H9 (cell line): ENCODE results near the gene GFRA1. TPM values are rescaled to one million over a fixed set of nuclear protein-coding genes. Genes with fewer than 3 reads are reported as not detected.

Experiments used
- DNase-seq: peaks from one replicate; pipeline ENCODE4 v3.0.0-alpha.2; 2017
- H2AFZ ChIP-seq: one replicate; pipeline ENCODE4 v1.6.1; 2013; ENCODE audit warnings: mild to moderate bottlenecking, low read length, control low read depth, moderate library complexity
- H2AK5ac ChIP-seq: 2 replicates; pipeline ENCODE4 v1.6.1; 2013; ENCODE audit warnings: low read length, control low read depth, mixed read lengths; ENCODE audit not compliant: insufficient read length
- H2BK120ac ChIP-seq: one replicate; pipeline ENCODE4 v1.6.1; 2013; ENCODE audit warnings: low read depth, mild to moderate bottlenecking, low read length, control low read depth, inconsistent platforms; ENCODE audit not compliant: poor library complexity, severe bottlenecking
- H2BK12ac ChIP-seq: 2 replicates; pipeline ENCODE4 v1.6.1; 2013; ENCODE audit warnings: low read length, control low read depth, mixed read lengths, low read depth; ENCODE audit not compliant: insufficient read length
- H2BK15ac ChIP-seq: 2 replicates; pipeline ENCODE4 v1.6.1; 2013; ENCODE audit warnings: low read depth, low read length, control low read depth
- H2BK20ac ChIP-seq: one replicate; pipeline ENCODE4 v1.6.1; 2013; ENCODE audit warnings: low read depth, mild to moderate bottlenecking, low read length, control low read depth, inconsistent platforms; ENCODE audit not compliant: poor library complexity, severe bottlenecking
- H2BK5ac ChIP-seq: 2 replicates; pipeline ENCODE4 v1.6.1; 2013; ENCODE audit warnings: low read length, control low read depth, mixed read lengths; ENCODE audit not compliant: insufficient read length
- H3K14ac ChIP-seq: 2 replicates; pipeline ENCODE4 v1.6.1; 2013; ENCODE audit warnings: low read length, control low read depth; ENCODE audit not compliant: insufficient read depth
- H3K18ac ChIP-seq: 2 replicates; pipeline ENCODE4 v1.6.1; 2013; ENCODE audit warnings: low read depth, mild to moderate bottlenecking, mixed read lengths, low read length, control low read depth; ENCODE audit not compliant: insufficient read length
- H3K23ac ChIP-seq: 2 replicates; pipeline ENCODE4 v1.6.1; 2013; ENCODE audit warnings: low read length, control low read depth, mixed read lengths, low read depth; ENCODE audit not compliant: insufficient read length
- H3K23me2 ChIP-seq: 2 replicates; pipeline ENCODE4 v1.6.1; 2013; ENCODE audit warnings: low read depth, mild to moderate bottlenecking, mixed read lengths, low read length, control low read depth; ENCODE audit not compliant: insufficient read length, poor library complexity, severe bottlenecking
- H3K27ac ChIP-seq: 2 replicates; pipeline ENCODE4 v1.5.1; 2013; ENCODE audit warnings: low read length, control low read depth, mixed read lengths, low read depth; ENCODE audit not compliant: insufficient read length
- H3K27me3 ChIP-seq: 2 replicates; pipeline ENCODE4 v1.6.1; 2013; ENCODE audit warnings: low read length, control low read depth, inconsistent platforms; ENCODE audit not compliant: insufficient read depth
- H3K4ac ChIP-seq: 2 replicates; pipeline ENCODE4 v1.6.1; 2013; ENCODE audit warnings: low read depth, mild to moderate bottlenecking, control low read depth, inconsistent platforms, low read length, moderate library complexity
- H3K4me1 ChIP-seq: 2 replicates; pipeline ENCODE4 v1.6.1; 2013; ENCODE audit warnings: low read length, control low read depth, inconsistent platforms; ENCODE audit not compliant: insufficient read depth
- H3K4me2 ChIP-seq: 2 replicates; pipeline ENCODE4 v1.6.1; 2013; ENCODE audit warnings: low read length, control low read depth, mixed read lengths; ENCODE audit not compliant: insufficient read length, insufficient read depth
- H3K56ac ChIP-seq: 2 replicates; pipeline ENCODE4 v1.6.1; 2013; ENCODE audit warnings: low read depth, mild to moderate bottlenecking, mixed read lengths, low read length, control low read depth; ENCODE audit not compliant: insufficient read length
- H3K79me1 ChIP-seq: 2 replicates; pipeline ENCODE4 v1.6.1; 2013; ENCODE audit warnings: low read depth, mild to moderate bottlenecking, moderate library complexity, low read length, control low read depth, inconsistent platforms; ENCODE audit not compliant: insufficient read depth, poor library complexity, severe bottlenecking
- H3K79me2 ChIP-seq: 2 replicates; pipeline ENCODE4 v1.6.1; 2013; ENCODE audit warnings: low read length, control low read depth, inconsistent platforms; ENCODE audit not compliant: insufficient read depth
- H3K9ac ChIP-seq: 2 replicates; pipeline ENCODE4 v1.6.1; 2013; ENCODE audit warnings: low read length, control low read depth, mixed read lengths; ENCODE audit not compliant: insufficient read length; ENCODE audit errors: extremely low read depth
- H3K9me3 ChIP-seq: one replicate; pipeline ENCODE4 v1.6.1; 2013; ENCODE audit warnings: low read depth, low read length, inconsistent platforms; ENCODE audit not compliant: control insufficient read depth
- H3T11ph ChIP-seq: one replicate; pipeline ENCODE4 v1.6.1; 2013; ENCODE audit warnings: mild to moderate bottlenecking, low read length, control low read depth, inconsistent platforms
- H4K20me1 ChIP-seq: one replicate; pipeline ENCODE4 v1.6.1; 2013; ENCODE audit not compliant: control insufficient read depth, insufficient read length, insufficient read depth
- H4K5ac ChIP-seq: 2 replicates; pipeline ENCODE4 v1.6.1; 2013; ENCODE audit warnings: low read depth, mild to moderate bottlenecking, mixed read lengths, low read length, control low read depth; ENCODE audit not compliant: insufficient read length
- H4K8ac ChIP-seq: replicated peaks from 2 replicates; pipeline ENCODE4 v1.6.1; 2013; ENCODE audit warnings: low read length, control low read depth, mixed read lengths, low read depth; ENCODE audit not compliant: insufficient read length
- H4K91ac ChIP-seq: 2 replicates; pipeline ENCODE4 v1.6.1; 2013; ENCODE audit warnings: low read depth, mild to moderate bottlenecking, moderate library complexity, mixed read lengths, low read length, control low read depth; ENCODE audit not compliant: insufficient read length
- H3K27ac Mint-ChIP-seq, 3 experiments: 2 replicates in 2 of 3; 3 replicates in 1 of 3; pipeline ENCODE4 v1.8.0; 2020 to 2021; ENCODE audit warnings: mixed read lengths in 3 of 3, mild to moderate bottlenecking in 1 of 3, moderate library complexity in 1 of 3
- H3K27me3 Mint-ChIP-seq: 2 replicates; pipeline ENCODE4 v1.8.0; 2021; ENCODE audit warnings: low read depth, mild to moderate bottlenecking, moderate library complexity, mixed read lengths
- H3K36me3 Mint-ChIP-seq, 3 experiments: 2 replicates in 2 of 3; 3 replicates in 1 of 3; pipeline ENCODE4 v1.8.0; 2020 to 2021; ENCODE audit warnings: low read depth in 3 of 3, mixed read lengths in 3 of 3; ENCODE audit not compliant: insufficient read depth in 1 of 3
- H3K4me1 Mint-ChIP-seq, 2 experiments: 2 replicates each; pipeline ENCODE4 v1.8.0; 2020; ENCODE audit warnings: mixed read lengths in 2 of 2
- H3K4me3 Mint-ChIP-seq, 2 experiments: 2 replicates in 1 of 2; 3 replicates in 1 of 2; pipeline ENCODE4 v1.8.0; 2020 to 2021; ENCODE audit warnings: mild to moderate bottlenecking in 2 of 2, mixed read lengths in 2 of 2, moderate library complexity in 1 of 2
- H3K9me3 Mint-ChIP-seq, 2 experiments: 2 replicates in 1 of 2; 3 replicates in 1 of 2; pipeline ENCODE4 v1.8.0; 2020; ENCODE audit warnings: mild to moderate bottlenecking in 2 of 2, mixed read lengths in 2 of 2, moderate library complexity in 1 of 2
- WGBS: extraction: QIAGEN DNeasy Blood & Tissue Kit; methylation state at CpG from one replicate; pipeline ENCODE4 v1.1.7; 2013; ENCODE audit warnings: missing lambda C conversion rate, low lambda C conversion rate, mixed read lengths; ENCODE audit not compliant: insufficient read length; ENCODE audit errors: extremely low coverage; 5-methylcytosine and 5-hydroxymethylcytosine counted together
- total RNA-seq: library from RNA; stranded (reverse); gene quantifications from 2 replicates; pipeline ENCODE4 v1.2.1, GENCODE V29; 2021
- TF ChIP-seq, protein P1 (sequence below): fragments of 200-600 bp; sonication (generic); conservative IDR thresholded peaks from 3 replicates; pipeline ENCODE4 v1.8.0; 2021; ENCODE audit warnings: antibody characterized with exemption, mild to moderate bottlenecking

Gene GFRA1
- total RNA-seq, 1 experiment from 2014 or later = 0.24 TPM

DNA sequence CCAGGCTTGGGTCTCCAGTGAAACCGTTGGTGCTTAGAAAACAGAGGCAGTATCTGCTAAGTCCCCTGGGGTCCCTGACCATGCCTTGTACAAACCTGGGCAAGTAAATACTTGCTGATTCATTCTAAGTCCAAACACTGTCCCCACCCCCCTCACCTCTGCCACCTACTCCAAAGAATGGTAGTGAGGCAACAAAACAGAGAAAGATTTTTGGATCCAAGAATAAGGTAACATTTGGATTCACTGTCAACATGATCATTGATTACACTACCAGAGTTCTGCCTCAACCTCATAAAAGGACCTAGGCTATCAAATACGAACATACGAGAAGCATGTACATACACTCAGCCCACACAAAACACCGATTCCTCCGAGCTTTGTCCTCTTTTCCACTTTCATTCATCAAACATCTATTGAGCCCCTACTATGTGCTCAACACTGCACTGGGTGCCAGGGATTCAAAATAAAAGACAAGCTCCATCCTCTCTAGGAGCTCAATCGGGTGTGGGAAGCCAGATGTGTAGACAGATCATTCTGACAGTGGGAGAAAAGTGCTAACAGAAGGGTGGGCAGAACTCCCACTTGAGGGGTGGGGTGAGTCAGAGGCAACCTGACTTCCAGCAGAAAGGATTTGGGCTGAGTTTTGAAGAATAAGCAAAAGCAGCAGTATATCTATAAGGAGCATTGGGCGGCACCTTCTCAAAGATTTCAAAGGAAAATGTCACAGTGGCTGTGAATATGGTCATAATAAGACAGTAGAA, 71.2 kb downstream of the GFRA1 start:
- no peaks in the 10 kb centered on the region for H3K27me3 ChIP-seq
- no peaks in the 10 kb centered on the region for H3K4me1 ChIP-seq
- H3K27ac ChIP-seq = no peak overlapping the region
- DNase-seq = no peak
- no peak overlapping the region for H3K14ac ChIP-seq
- H3K18ac ChIP-seq = no peak overlapping the region
- no peaks in the 10 kb centered on the region for H3K79me2 ChIP-seq
- Mint-ChIP-seq H3K27ac (peak overlapping the region in 1 of 3 experiments; percentile 9; a peak in 2 of 7 replicates), H3K27me3 (peaks cover 10% of the 10 kb centered on the region), H3K9me3 (peaks cover 0 to under 1% of the 10 kb centered on the region in 2 experiments; a peak in 1 of 5 replicates), H3K4me1 (peaks cover 3 to 8% of the 10 kb centered on the region in 2 experiments; a peak in 1 of 4 replicates), H3K4me3 (no peak overlapping the region), H3K36me3 (peaks cover 0 to 2% (median 0%) of the 10 kb centered on the region in 3 experiments; a peak in 3 of 7 replicates)
- no peak overlapping the region for H2BK20ac ChIP-seq
- no peak overlapping the region for H2AK5ac ChIP-seq
- no peak overlapping the region for H3K4ac ChIP-seq
- H3K9ac ChIP-seq = no peak overlapping the region
- H3K56ac ChIP-seq = no peak overlapping the region
- H4K5ac ChIP-seq = no peak overlapping the region
- H3T11ph ChIP-seq = no peak overlapping the region
- no peak overlapping the region for H4K91ac ChIP-seq
- H2BK15ac ChIP-seq = no peak overlapping the region
- H2BK12ac ChIP-seq = no peak overlapping the region
- H3K79me1 ChIP-seq = no peaks in the 10 kb centered on the region
- H3K23me2 ChIP-seq = no peaks in the 10 kb centered on the region
- H2BK120ac ChIP-seq = no peak overlapping the region
- no peak overlapping the region for H2BK5ac ChIP-seq
- no peak overlapping the region for H2AFZ ChIP-seq
- H4K20me1 ChIP-seq = no peaks in the 10 kb centered on the region
- WGBS = no CpG with 5 or more reads among the region's 7 CpGs
- H3K9me3 ChIP-seq = no peaks in the 10 kb centered on the region
- no peak overlapping the region for H3K23ac ChIP-seq
- TF ChIP-seq, protein P1, sequence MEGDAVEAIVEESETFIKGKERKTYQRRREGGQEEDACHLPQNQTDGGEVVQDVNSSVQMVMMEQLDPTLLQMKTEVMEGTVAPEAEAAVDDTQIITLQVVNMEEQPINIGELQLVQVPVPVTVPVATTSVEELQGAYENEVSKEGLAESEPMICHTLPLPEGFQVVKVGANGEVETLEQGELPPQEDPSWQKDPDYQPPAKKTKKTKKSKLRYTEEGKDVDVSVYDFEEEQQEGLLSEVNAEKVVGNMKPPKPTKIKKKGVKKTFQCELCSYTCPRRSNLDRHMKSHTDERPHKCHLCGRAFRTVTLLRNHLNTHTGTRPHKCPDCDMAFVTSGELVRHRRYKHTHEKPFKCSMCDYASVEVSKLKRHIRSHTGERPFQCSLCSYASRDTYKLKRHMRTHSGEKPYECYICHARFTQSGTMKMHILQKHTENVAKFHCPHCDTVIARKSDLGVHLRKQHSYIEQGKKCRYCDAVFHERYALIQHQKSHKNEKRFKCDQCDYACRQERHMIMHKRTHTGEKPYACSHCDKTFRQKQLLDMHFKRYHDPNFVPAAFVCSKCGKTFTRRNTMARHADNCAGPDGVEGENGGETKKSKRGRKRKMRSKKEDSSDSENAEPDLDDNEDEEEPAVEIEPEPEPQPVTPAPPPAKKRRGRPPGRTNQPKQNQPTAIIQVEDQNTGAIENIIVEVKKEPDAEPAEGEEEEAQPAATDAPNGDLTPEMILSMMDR = no peak
- H3K4me2 ChIP-seq = no peak overlapping the region
- no peak overlapping the region for H4K8ac ChIP-seq
